Stimulated activated CD4-positive, alpha-beta T cell treated with anti-CD3 and anti-CD28 coated beads, Interleukin-1b, Interleukin-23, amount 100 ng/mL, for 24 hours (primary cell): ENCODE data around the gene KCNJ16.

Experiments used
- DNase-seq, 4 experiments: peaks; one replicate each; pipeline ENCODE4 v3.0.0-alpha.2; 2020; ENCODE audit warnings: low read depth in 4 of 4, low spot score in 1 of 4

Gene KCNJ16

GRCh38 chr17:70127221-70127873, 52.3 kb downstream of the KCNJ16 start:
- no peak for DNase-seq

- DNase-seq, result no peak
Observed at GRCh38 chr17:70128727-70129238, 53.8 kb downstream of the KCNJ16 start.

GRCh38 chr17:70130289-70130688, 55.3 kb downstream of the KCNJ16 start:
- DNase-seq, result no peak

GRCh38 chr17:70132505-70132904, 57.5 kb downstream of the KCNJ16 start:
- DNase-seq, result no peak

GRCh38 chr17:70134042-70134441, 59.0 kb downstream of the KCNJ16 start:
- no peak for DNase-seq

GRCh38 chr17:70134777-70135176, 59.8 kb downstream of the KCNJ16 start:
- DNase-seq, result no peak

GRCh38 chr17:70136131-70136530, 61.1 kb downstream of the KCNJ16 start:
- no peak for DNase-seq

GRCh38 chr17:70137451-70138230, 62.6 kb downstream of the KCNJ16 start:
- DNase-seq, result peak in 2 of 4 experiments; percentile 3 to 6

GRCh38 chr17:70138291-70138865, 63.4 kb downstream of the KCNJ16 start:
- no peak for DNase-seq

GRCh38 chr17:70139449-70139993, 64.5 kb downstream of the KCNJ16 start:
- DNase-seq, result no peak

GRCh38 chr17:70144260-70144846, 69.3 kb downstream of the KCNJ16 start:
- DNase-seq, result no peak

GRCh38 chr17:70153210-70153609, 78.2 kb downstream of the KCNJ16 start:
- DNase-seq, result no peak

GRCh38 chr17:70157151-70157550, 82.1 kb downstream of the KCNJ16 start:
- DNase-seq, result no peak

GRCh38 chr17:70158180-70158579, 83.2 kb downstream of the KCNJ16 start:
- DNase-seq, result no peak

- DNase-seq, result no peak
Observed at GRCh38 chr17:70158591-70158990, 83.6 kb downstream of the KCNJ16 start.

- DNase-seq, result no peak
Observed at GRCh38 chr17:70159980-70160379, 85.0 kb downstream of the KCNJ16 start.

- no peak for DNase-seq
Observed at GRCh38 chr17:70161519-70161918, 86.5 kb downstream of the KCNJ16 start.

- DNase-seq, result no peak
Observed at GRCh38 chr17:70165383-70165782, 90.4 kb downstream of the KCNJ16 start.

- no peak for DNase-seq
Observed at GRCh38 chr17:70166615-70167014, 91.6 kb downstream of the KCNJ16 start.

- DNase-seq, result no peak
Observed at GRCh38 chr17:70168044-70168976, 93.3 kb downstream of the KCNJ16 start.
